ENCODE measurements around the gene SCN10A. TPM values are rescaled to one million over a fixed set of nuclear protein-coding genes. Genes with fewer than 3 reads are reported as not detected.

Gene SCN10A
- total RNA-seq, 4 donors from 2014 or later = not detected

GRCh38 chr3:38696034-38696433, 120.0 kb downstream of the SCN10A start:
- Histone ChIP-seq H3K4me3 (no peak overlapping the region), H3K27ac (no peak overlapping the region), H3K36me3 (no peaks in the 10 kb centered on the region), H3K27me3 (no peaks in the 10 kb centered on the region), H3K9me3 (no peaks in the 10 kb centered on the region), H3K4me1 (no peaks in the 10 kb centered on the region)
- no peak for DNase-seq
- in situ Hi-C loops (cut with MboI; ENCODE audit: low pct_ligation_motif_present in 1 of 4, low pct_unique_long_range_greater_than_20kb in 1 of 4, low sequenced_read_pairs in 3 of 4) = no loop called here
- 74 to 77% methylated on average over 2 of the region's 2 CpGs for WGBS, 2 donors (ENCODE audit: low coverage in 1 of 2)
- intact Hi-C loops (cut with DNase I; ENCODE audit: low total_unique reads) = no loop called here
- TF ChIP-seq POLR2A (IDR thresholded peaks at IDR 0.05) (no peak), EP300 (IDR thresholded peaks at IDR 0.05; ENCODE audit: low read depth) (no peak), POLR2AphosphoS5 (IDR thresholded peaks at IDR 0.05) (no peak)
- TF ChIP-seq, protein P1, sequence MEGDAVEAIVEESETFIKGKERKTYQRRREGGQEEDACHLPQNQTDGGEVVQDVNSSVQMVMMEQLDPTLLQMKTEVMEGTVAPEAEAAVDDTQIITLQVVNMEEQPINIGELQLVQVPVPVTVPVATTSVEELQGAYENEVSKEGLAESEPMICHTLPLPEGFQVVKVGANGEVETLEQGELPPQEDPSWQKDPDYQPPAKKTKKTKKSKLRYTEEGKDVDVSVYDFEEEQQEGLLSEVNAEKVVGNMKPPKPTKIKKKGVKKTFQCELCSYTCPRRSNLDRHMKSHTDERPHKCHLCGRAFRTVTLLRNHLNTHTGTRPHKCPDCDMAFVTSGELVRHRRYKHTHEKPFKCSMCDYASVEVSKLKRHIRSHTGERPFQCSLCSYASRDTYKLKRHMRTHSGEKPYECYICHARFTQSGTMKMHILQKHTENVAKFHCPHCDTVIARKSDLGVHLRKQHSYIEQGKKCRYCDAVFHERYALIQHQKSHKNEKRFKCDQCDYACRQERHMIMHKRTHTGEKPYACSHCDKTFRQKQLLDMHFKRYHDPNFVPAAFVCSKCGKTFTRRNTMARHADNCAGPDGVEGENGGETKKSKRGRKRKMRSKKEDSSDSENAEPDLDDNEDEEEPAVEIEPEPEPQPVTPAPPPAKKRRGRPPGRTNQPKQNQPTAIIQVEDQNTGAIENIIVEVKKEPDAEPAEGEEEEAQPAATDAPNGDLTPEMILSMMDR (IDR thresholded peaks at IDR 0.05) = no peak

GRCh38 chr3:38690185-38690584, 125.8 kb downstream of the SCN10A start:
- DNase-seq = no peak
- Histone ChIP-seq H3K4me3 (no peak overlapping the region), H3K4me1 (no peaks in the 10 kb centered on the region), H3K27me3 (no peaks in the 10 kb centered on the region), H3K36me3 (no peaks in the 10 kb centered on the region), H3K27ac (no peak overlapping the region), H3K9me3 (no peaks in the 10 kb centered on the region)
- TF ChIP-seq, protein P1 (IDR thresholded peaks at IDR 0.05) = no peak
- TF ChIP-seq POLR2A (IDR thresholded peaks at IDR 0.05) = no peak
- no peak for TF ChIP-seq POLR2AphosphoS5 (IDR thresholded peaks at IDR 0.05)
- TF ChIP-seq EP300 (IDR thresholded peaks at IDR 0.05; ENCODE audit: low read depth) = no peak
- in situ Hi-C loops (cut with MboI; ENCODE audit: low pct_ligation_motif_present in 1 of 4, low pct_unique_long_range_greater_than_20kb in 1 of 4, low sequenced_read_pairs in 3 of 4) = no loop called here
- 89 to 90% methylated on average over 2 of the region's 2 CpGs for WGBS, 2 donors (ENCODE audit: low coverage in 1 of 2)
- intact Hi-C loops (cut with DNase I; ENCODE audit: low total_unique reads) = no loop called here

GRCh38 chr3:38689774-38690173, 126.2 kb downstream of the SCN10A start:
- in situ Hi-C loops (cut with MboI; ENCODE audit: low pct_ligation_motif_present in 1 of 4, low pct_unique_long_range_greater_than_20kb in 1 of 4, low sequenced_read_pairs in 3 of 4) = no loop called here
- intact Hi-C loops (cut with DNase I; ENCODE audit: low total_unique reads) = no loop called here
- 74 to 85% methylated on average over 3 of the region's 3 CpGs for WGBS, 2 donors (ENCODE audit: low coverage in 1 of 2)

GRCh38 chr3:38689346-38689745, 126.7 kb downstream of the SCN10A start:
- no peak overlapping the region for H3K27ac ChIP-seq
- H3K4me1 ChIP-seq = no peaks in the 10 kb centered on the region
- TF ChIP-seq EP300 (IDR thresholded peaks at IDR 0.05; ENCODE audit: low read depth) (no peak), POLR2A (IDR thresholded peaks at IDR 0.05) (no peak), POLR2AphosphoS5 (IDR thresholded peaks at IDR 0.05) (no peak)
- TF ChIP-seq, protein P1 (IDR thresholded peaks at IDR 0.05) = no peak
- H3K4me3 ChIP-seq = no peak overlapping the region
- DNase-seq = no peak
- H3K9me3 ChIP-seq = no peaks in the 10 kb centered on the region
- no peaks in the 10 kb centered on the region for H3K27me3 ChIP-seq
- intact Hi-C loops (cut with DNase I; ENCODE audit: low total_unique reads) = no loop called here
- in situ Hi-C loops (cut with MboI; ENCODE audit: low pct_ligation_motif_present in 1 of 4, low pct_unique_long_range_greater_than_20kb in 1 of 4, low sequenced_read_pairs in 3 of 4) = no loop called here
- WGBS, 2 donors (ENCODE audit: low coverage in 1 of 2) = 89% methylated on average over 3 to 4 of the region's 4 CpGs
- H3K36me3 ChIP-seq = no peaks in the 10 kb centered on the region

More at GRCh38 chr3:38689774-38690173, 126.2 kb downstream of the SCN10A start:
- Histone ChIP-seq H3K9me3 (no peaks in the 10 kb centered on the region), H3K4me1 (no peaks in the 10 kb centered on the region), H3K27me3 (no peaks in the 10 kb centered on the region), H3K36me3 (no peaks in the 10 kb centered on the region), H3K27ac (no peak overlapping the region), H3K4me3 (no peak overlapping the region)
- no peak for DNase-seq
- TF ChIP-seq, protein P1 (IDR thresholded peaks at IDR 0.05) = no peak
- TF ChIP-seq EP300 (IDR thresholded peaks at IDR 0.05; ENCODE audit: low read depth) (no peak), POLR2AphosphoS5 (IDR thresholded peaks at IDR 0.05) (no peak), POLR2A (IDR thresholded peaks at IDR 0.05) (no peak)

Data from transverse colon (tissue), 4 donors.